WTC11 (cell line): ENCODE results near the gene SPACA9. TPM values are rescaled to one million over a fixed set of nuclear protein-coding genes. Genes with fewer than 3 reads are reported as not detected.

ENCODE experiments used
- ATAC-seq: fragments of 200-7000 bp; cut with Tn5 transposase; 2 replicates; pipeline ENCODE4 v1.10.0; 2021; ENCODE audit warnings: mild to moderate bottlenecking, moderate library complexity
- CTCF ChIA-PET: fragments of 300-600 bp; sonication (Branson Sonifier 250); formaldehyde crosslinking; loops from one replicate; lab custom pipeline; 2021; ENCODE audit warnings: antibody characterized with exemption; lab: Charles Lee
- POLR2A ChIA-PET: fragments of 350-600 bp; sonication (Branson Sonifier 250); formaldehyde crosslinking; loops from one replicate; lab custom pipeline; 2021; ENCODE audit warnings: antibody characterized with exemption; lab: Charles Lee
- DNase-seq: peaks from one replicate; pipeline ENCODE4 v3.0.0; 2021; ENCODE audit warnings: low spot score
- H3K27ac Mint-ChIP-seq: 2 replicates; pipeline ENCODE4 v1.8.0; 2021; ENCODE audit warnings: mixed read lengths
- H3K27me3 Mint-ChIP-seq: 2 replicates; pipeline ENCODE4 v1.8.0; 2021; ENCODE audit warnings: low read depth, mild to moderate bottlenecking, moderate library complexity, mixed read lengths
- H3K36me3 Mint-ChIP-seq: 2 replicates; pipeline ENCODE4 v1.8.0; 2021; ENCODE audit warnings: mixed read lengths
- H3K4me1 Mint-ChIP-seq: 2 replicates; pipeline ENCODE4 v1.8.0; 2022; ENCODE audit warnings: mixed read lengths
- H3K4me3 Mint-ChIP-seq: 2 replicates; pipeline ENCODE4 v1.8.0; 2021; ENCODE audit warnings: mild to moderate bottlenecking, moderate library complexity, mixed read lengths
- H3K9me3 Mint-ChIP-seq: 2 replicates; pipeline ENCODE4 v1.8.0; 2021; ENCODE audit warnings: mixed read lengths
- ATF1 ChIP-seq: sonication (generic); formaldehyde crosslinking; IDR thresholded peaks from 2 replicates; pipeline ENCODE4 v1.8.1; 2023; ENCODE audit warnings: mild to moderate bottlenecking, moderate library complexity, missing genetic modification reagents
- CREB1 ChIP-seq: sonication (generic); formaldehyde crosslinking; IDR thresholded peaks from 2 replicates; pipeline ENCODE4 v1.8.0; 2023; ENCODE audit warnings: mild to moderate bottlenecking, missing genetic modification reagents
- ELF4 ChIP-seq: sonication (generic); formaldehyde crosslinking; IDR thresholded peaks from 2 replicates; pipeline ENCODE4 v1.8.1; 2022; ENCODE audit warnings: low read depth, mild to moderate bottlenecking, moderate library complexity, missing genetic modification reagents
- GRHL2 ChIP-seq: fragments of 250-450 bp; sonication (Bioruptor Pico); IDR thresholded peaks from 2 replicates; pipeline ENCODE4 v1.8.0; 2022; ENCODE audit warnings: mild to moderate bottlenecking, moderate library complexity; ENCODE audit not compliant: insufficient replicate concordance, severe bottlenecking
- GTF2I ChIP-seq: fragments of 250-450 bp; sonication (Bioruptor Pico); conservative IDR thresholded peaks from 2 replicates; pipeline ENCODE4 v1.4.0; 2021; ENCODE audit warnings: mild to moderate bottlenecking
- JAZF1 ChIP-seq: fragments of 250-450 bp; sonication (Bioruptor Pico); IDR thresholded peaks from 2 replicates; pipeline ENCODE4 v1.9.0; 2021; ENCODE audit warnings: moderate library complexity, mild to moderate bottlenecking, inconsistent platforms
- JUN ChIP-seq: sonication (generic); formaldehyde crosslinking; IDR thresholded peaks from 2 replicates; pipeline ENCODE4 v1.8.0; 2023; ENCODE audit warnings: mild to moderate bottlenecking, missing genetic modification reagents
- KAT7 ChIP-seq: sonication (generic); formaldehyde crosslinking; IDR thresholded peaks from 2 replicates; pipeline ENCODE4 v1.8.1; 2023; ENCODE audit warnings: missing genetic modification reagents, mild to moderate bottlenecking, borderline replicate concordance
- NFE2L1 ChIP-seq: sonication (generic); formaldehyde crosslinking; IDR thresholded peaks from 2 replicates; pipeline ENCODE4 v1.8.1; 2023; ENCODE audit warnings: missing genetic modification reagents
- NFYB ChIP-seq: sonication (generic); formaldehyde crosslinking; conservative IDR thresholded peaks from 2 replicates; pipeline ENCODE4 v1.8.0; 2022; ENCODE audit warnings: low read depth, missing genetic modification reagents
- NR3C1 ChIP-seq: sonication (generic); formaldehyde crosslinking; conservative IDR thresholded peaks from 2 replicates; pipeline ENCODE4 v1.8.1; 2023; ENCODE audit warnings: low read depth, mild to moderate bottlenecking, missing genetic modification reagents
- OVOL2 ChIP-seq: fragments of 250-450 bp; sonication (Bioruptor Pico); IDR thresholded peaks from 2 replicates; pipeline ENCODE4 v1.9.0; 2021; ENCODE audit warnings: mild to moderate bottlenecking, borderline replicate concordance
- PRRX2 ChIP-seq: fragments of 250-450 bp; sonication (Bioruptor Pico); IDR thresholded peaks from 2 replicates; pipeline ENCODE4 v1.8.0; 2021; ENCODE audit warnings: mild to moderate bottlenecking
- ZNF317 ChIP-seq: sonication (generic); formaldehyde crosslinking; IDR thresholded peaks from 2 replicates; pipeline ENCODE4 v1.8.1; 2023; ENCODE audit warnings: low read depth, mild to moderate bottlenecking, moderate library complexity, missing genetic modification reagents, borderline replicate concordance
- ZNF671 ChIP-seq: fragments of 250-450 bp; sonication (Bioruptor Pico); IDR thresholded peaks from 2 replicates; pipeline ENCODE4 v1.8.0; 2021; ENCODE audit warnings: mild to moderate bottlenecking
- total RNA-seq: library from RNA; stranded (reverse); gene quantifications from 3 replicates; pipeline ENCODE4 v1.2.3, GENCODE V29; 2021
- TF ChIP-seq, protein P1 (sequence below): sonication (generic); formaldehyde crosslinking; IDR thresholded peaks from 2 replicates; pipeline ENCODE4 v1.8.0; 2023; ENCODE audit warnings: missing genetic modification reagents, mild to moderate bottlenecking, borderline replicate concordance
- TF ChIP-seq, protein P2 (sequence below): fragments of 250-450 bp; sonication (Bioruptor Pico); IDR thresholded peaks from 2 replicates; pipeline ENCODE4 v1.9.0; 2021; ENCODE audit warnings: mild to moderate bottlenecking
- TF ChIP-seq, protein P3 (sequence below): sonication (generic); formaldehyde crosslinking; IDR thresholded peaks from 2 replicates; pipeline ENCODE4 v1.8.1; 2023; ENCODE audit warnings: mild to moderate bottlenecking, missing genetic modification reagents, moderate library complexity
- TF ChIP-seq, protein P4 (sequence below): fragments of 250-450 bp; sonication (Bioruptor Pico); IDR thresholded peaks from 2 replicates; pipeline ENCODE4 v1.9.0; 2021; ENCODE audit warnings: mild to moderate bottlenecking
- TF ChIP-seq, protein P5 (sequence below): fragments of 200-600 bp; IDR thresholded peaks from 2 replicates; pipeline ENCODE4 v1.8.0; 2022; ENCODE audit warnings: antibody characterized with exemption
- TF ChIP-seq, protein P6 (sequence below): fragments of 250-450 bp; sonication (Bioruptor Pico); conservative IDR thresholded peaks from 2 replicates; pipeline ENCODE4 v1.9.0; 2021; ENCODE audit warnings: mild to moderate bottlenecking
- TF ChIP-seq, protein P7 (sequence below): sonication (generic); formaldehyde crosslinking; IDR thresholded peaks from 2 replicates; pipeline ENCODE4 v1.8.0; 2023; ENCODE audit warnings: missing genetic modification reagents

SPACA9 gene
- total RNA-seq, 1 experiment from 2014 or later, result 0.48 TPM

DNA sequence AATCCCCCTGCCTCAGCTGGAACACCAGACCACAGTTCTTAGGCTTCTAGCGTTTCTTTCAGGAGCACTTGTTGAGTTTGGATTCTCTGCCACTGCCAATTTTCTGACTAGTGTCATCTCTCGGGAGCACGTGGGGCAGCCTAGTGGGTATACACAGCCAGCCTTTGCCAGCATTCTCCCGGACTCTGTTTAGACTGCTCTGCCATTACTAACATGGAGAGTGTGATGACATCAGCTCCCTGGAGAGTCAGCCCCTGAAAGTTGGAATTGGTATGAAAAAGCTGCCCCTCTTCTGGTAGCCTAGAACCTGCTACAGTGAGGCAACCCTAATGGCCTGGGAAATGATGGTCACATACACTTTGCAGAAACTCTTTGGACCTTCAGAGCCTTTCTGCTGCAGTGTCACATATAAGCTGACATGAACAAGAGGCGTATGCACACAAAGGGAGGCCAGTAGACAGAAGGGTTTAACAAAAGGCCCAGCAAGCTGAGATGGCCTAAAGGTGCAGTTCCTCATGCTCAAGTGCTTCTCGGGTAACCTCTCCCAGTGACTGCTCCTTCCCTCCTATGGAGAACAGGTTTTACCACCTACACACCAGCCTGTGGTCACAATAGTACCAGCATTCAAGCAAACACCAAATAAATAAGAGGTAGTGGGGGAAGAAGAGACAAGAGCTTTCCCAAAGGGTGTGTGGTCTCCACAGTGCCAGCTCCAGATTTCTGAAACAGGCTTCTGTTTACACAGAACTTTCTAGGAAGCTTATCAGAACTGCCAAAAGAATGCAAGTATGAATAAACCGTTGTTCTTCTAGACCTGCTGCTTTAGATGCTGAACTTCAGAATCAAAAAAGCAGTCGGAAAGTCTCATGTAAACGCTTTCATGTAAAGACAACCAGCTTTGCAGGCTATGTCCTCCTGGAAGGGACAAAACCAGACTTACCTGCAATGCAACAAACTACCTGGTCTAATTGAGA is 16.5 kb downstream of the SPACA9 start (continued):
- TF ChIP-seq, protein P1, sequence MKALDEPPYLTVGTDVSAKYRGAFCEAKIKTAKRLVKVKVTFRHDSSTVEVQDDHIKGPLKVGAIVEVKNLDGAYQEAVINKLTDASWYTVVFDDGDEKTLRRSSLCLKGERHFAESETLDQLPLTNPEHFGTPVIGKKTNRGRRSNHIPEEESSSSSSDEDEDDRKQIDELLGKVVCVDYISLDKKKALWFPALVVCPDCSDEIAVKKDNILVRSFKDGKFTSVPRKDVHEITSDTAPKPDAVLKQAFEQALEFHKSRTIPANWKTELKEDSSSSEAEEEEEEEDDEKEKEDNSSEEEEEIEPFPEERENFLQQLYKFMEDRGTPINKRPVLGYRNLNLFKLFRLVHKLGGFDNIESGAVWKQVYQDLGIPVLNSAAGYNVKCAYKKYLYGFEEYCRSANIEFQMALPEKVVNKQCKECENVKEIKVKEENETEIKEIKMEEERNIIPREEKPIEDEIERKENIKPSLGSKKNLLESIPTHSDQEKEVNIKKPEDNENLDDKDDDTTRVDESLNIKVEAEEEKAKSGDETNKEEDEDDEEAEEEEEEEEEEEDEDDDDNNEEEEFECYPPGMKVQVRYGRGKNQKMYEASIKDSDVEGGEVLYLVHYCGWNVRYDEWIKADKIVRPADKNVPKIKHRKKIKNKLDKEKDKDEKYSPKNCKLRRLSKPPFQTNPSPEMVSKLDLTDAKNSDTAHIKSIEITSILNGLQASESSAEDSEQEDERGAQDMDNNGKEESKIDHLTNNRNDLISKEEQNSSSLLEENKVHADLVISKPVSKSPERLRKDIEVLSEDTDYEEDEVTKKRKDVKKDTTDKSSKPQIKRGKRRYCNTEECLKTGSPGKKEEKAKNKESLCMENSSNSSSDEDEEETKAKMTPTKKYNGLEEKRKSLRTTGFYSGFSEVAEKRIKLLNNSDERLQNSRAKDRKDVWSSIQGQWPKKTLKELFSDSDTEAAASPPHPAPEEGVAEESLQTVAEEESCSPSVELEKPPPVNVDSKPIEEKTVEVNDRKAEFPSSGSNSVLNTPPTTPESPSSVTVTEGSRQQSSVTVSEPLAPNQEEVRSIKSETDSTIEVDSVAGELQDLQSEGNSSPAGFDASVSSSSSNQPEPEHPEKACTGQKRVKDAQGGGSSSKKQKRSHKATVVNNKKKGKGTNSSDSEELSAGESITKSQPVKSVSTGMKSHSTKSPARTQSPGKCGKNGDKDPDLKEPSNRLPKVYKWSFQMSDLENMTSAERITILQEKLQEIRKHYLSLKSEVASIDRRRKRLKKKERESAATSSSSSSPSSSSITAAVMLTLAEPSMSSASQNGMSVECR (CRISPR knock-in tag), result no peak
- no peak for TF ChIP-seq OVOL2

DNA sequence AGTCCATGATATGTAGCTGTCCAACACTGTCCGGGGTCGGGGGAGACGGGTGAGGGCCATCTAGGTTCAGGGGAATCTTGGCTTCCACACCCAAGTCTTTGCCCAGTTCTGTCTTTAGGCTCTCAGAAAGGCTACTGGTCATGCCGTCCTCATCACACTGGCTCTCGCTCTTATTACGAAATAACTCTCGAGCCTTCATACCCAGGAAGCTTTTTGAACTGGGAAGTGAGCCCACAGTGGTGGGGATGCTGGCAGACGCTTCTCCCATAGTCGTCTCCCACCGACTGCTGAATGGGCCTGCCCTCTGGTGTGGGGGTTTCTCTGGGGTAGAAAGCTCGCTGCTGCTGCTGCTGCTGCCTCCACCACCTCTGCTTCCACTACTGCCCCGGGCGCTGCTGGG is 17.6 kb downstream of the SPACA9 start:
- H3K36me3 Mint-ChIP-seq, result peaks cover 48% of the 10 kb centered on the region
- TF ChIP-seq, protein P2, sequence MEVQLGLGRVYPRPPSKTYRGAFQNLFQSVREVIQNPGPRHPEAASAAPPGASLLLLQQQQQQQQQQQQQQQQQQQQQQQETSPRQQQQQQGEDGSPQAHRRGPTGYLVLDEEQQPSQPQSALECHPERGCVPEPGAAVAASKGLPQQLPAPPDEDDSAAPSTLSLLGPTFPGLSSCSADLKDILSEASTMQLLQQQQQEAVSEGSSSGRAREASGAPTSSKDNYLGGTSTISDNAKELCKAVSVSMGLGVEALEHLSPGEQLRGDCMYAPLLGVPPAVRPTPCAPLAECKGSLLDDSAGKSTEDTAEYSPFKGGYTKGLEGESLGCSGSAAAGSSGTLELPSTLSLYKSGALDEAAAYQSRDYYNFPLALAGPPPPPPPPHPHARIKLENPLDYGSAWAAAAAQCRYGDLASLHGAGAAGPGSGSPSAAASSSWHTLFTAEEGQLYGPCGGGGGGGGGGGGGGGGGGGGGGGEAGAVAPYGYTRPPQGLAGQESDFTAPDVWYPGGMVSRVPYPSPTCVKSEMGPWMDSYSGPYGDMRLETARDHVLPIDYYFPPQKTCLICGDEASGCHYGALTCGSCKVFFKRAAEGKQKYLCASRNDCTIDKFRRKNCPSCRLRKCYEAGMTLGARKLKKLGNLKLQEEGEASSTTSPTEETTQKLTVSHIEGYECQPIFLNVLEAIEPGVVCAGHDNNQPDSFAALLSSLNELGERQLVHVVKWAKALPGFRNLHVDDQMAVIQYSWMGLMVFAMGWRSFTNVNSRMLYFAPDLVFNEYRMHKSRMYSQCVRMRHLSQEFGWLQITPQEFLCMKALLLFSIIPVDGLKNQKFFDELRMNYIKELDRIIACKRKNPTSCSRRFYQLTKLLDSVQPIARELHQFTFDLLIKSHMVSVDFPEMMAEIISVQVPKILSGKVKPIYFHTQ (CRISPR knock-in tag), result no peak
- TF ChIP-seq ZNF317 (CRISPR knock-in tag) (no peak), CREB1 (CRISPR knock-in tag) (no peak), KAT7 (CRISPR knock-in tag) (no peak), JUN (CRISPR knock-in tag) (no peak), NR3C1 (CRISPR knock-in tag) (no peak), NFE2L1 (CRISPR knock-in tag) (no peak), ZNF671 (no peak), ATF1 (CRISPR knock-in tag) (no peak), ELF4 (no peak), JAZF1 (CRISPR knock-in tag) (no peak), NFYB (no peak), PRRX2 (no peak), GTF2I (CRISPR knock-in tag) (no peak), GRHL2 (no peak)
- TF ChIP-seq, protein P3, sequence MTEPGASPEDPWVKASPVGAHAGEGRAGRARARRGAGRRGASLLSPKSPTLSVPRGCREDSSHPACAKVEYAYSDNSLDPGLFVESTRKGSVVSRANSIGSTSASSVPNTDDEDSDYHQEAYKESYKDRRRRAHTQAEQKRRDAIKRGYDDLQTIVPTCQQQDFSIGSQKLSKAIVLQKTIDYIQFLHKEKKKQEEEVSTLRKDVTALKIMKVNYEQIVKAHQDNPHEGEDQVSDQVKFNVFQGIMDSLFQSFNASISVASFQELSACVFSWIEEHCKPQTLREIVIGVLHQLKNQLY (CRISPR knock-in tag), result no peak
- TF ChIP-seq, protein P4, sequence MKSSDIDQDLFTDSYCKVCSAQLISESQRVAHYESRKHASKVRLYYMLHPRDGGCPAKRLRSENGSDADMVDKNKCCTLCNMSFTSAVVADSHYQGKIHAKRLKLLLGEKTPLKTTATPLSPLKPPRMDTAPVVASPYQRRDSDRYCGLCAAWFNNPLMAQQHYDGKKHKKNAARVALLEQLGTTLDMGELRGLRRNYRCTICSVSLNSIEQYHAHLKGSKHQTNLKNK (CRISPR knock-in tag), result no peak
- TF ChIP-seq, protein P5, sequence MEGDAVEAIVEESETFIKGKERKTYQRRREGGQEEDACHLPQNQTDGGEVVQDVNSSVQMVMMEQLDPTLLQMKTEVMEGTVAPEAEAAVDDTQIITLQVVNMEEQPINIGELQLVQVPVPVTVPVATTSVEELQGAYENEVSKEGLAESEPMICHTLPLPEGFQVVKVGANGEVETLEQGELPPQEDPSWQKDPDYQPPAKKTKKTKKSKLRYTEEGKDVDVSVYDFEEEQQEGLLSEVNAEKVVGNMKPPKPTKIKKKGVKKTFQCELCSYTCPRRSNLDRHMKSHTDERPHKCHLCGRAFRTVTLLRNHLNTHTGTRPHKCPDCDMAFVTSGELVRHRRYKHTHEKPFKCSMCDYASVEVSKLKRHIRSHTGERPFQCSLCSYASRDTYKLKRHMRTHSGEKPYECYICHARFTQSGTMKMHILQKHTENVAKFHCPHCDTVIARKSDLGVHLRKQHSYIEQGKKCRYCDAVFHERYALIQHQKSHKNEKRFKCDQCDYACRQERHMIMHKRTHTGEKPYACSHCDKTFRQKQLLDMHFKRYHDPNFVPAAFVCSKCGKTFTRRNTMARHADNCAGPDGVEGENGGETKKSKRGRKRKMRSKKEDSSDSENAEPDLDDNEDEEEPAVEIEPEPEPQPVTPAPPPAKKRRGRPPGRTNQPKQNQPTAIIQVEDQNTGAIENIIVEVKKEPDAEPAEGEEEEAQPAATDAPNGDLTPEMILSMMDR, result no peak
- TF ChIP-seq, protein P6, sequence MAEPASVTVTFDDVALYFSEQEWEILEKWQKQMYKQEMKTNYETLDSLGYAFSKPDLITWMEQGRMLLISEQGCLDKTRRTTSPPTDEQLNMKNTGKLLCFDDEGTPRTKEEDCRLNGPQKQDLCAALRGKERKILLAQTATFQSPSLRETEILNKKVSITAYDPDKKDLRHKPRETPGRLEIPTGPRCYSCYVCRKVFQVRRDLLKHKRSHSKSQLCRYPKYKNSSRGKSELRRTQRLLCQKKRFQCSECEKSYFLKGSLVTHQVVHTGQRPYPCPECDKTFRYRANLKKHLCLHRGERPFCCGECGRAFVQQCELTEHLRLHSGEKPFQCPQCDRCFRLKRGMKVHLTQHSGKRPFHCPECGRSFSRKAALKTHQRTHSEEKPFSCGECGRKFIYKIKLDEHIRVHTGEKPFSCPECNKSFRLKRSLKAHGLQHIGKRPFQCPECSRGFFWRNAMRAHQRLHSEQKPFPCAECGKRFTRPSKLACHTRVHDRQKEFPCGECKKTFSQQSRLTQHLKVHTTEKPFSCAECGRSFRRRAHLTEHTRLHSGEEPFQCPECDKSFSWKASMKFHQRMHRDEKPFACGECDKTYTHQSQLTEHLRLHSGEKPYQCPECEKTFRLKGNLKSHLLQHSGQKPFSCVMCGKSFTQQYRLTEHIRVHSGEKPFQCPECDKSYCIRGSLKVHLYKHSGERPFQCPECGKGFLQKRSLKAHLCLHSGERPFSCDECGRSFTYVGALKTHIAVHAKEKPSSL (CRISPR knock-in tag), result no peak
- TF ChIP-seq, protein P7, sequence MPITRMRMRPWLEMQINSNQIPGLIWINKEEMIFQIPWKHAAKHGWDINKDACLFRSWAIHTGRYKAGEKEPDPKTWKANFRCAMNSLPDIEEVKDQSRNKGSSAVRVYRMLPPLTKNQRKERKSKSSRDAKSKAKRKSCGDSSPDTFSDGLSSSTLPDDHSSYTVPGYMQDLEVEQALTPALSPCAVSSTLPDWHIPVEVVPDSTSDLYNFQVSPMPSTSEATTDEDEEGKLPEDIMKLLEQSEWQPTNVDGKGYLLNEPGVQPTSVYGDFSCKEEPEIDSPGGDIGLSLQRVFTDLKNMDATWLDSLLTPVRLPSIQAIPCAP (CRISPR knock-in tag), result no peak
- TF ChIP-seq, all 79 proteins: peak for 0
- DNase-seq (no peak), ATAC-seq (no peak)
- Mint-ChIP-seq H3K4me1 (no peaks in the 10 kb centered on the region; the same call in 1 of the 2 replicates), H3K9me3 (no peaks in the 10 kb centered on the region), H3K27me3 (no peaks in the 10 kb centered on the region), H3K4me3 (no peak overlapping the region), H3K27ac (no peak overlapping the region)
- POLR2A ChIA-PET, result no interaction called here
- CTCF ChIA-PET, result interaction anchor here (2.1 kb wide), 1 partner anchor 48 kb away, joined by 5 read pairs; no protein-coding TSS in a partner anchor
